H9 (cell line): Measurements from ENCODE around the gene VRK1. TPM values are rescaled to one million over a fixed set of nuclear protein-coding genes. Genes with fewer than 3 reads are reported as not detected.

Source experiments
- DNase-seq: peaks from one replicate; pipeline ENCODE4 v3.0.0-alpha.2; 2017
- H2AFZ ChIP-seq: one replicate; pipeline ENCODE4 v1.6.1; 2013; ENCODE audit warnings: mild to moderate bottlenecking, low read length, control low read depth, moderate library complexity
- H2AK5ac ChIP-seq: 2 replicates; pipeline ENCODE4 v1.6.1; 2013; ENCODE audit warnings: low read length, control low read depth, mixed read lengths; ENCODE audit not compliant: insufficient read length
- H2BK120ac ChIP-seq: one replicate; pipeline ENCODE4 v1.6.1; 2013; ENCODE audit warnings: low read depth, mild to moderate bottlenecking, low read length, control low read depth, inconsistent platforms; ENCODE audit not compliant: poor library complexity, severe bottlenecking
- H2BK12ac ChIP-seq: 2 replicates; pipeline ENCODE4 v1.6.1; 2013; ENCODE audit warnings: low read length, control low read depth, mixed read lengths, low read depth; ENCODE audit not compliant: insufficient read length
- H2BK15ac ChIP-seq: 2 replicates; pipeline ENCODE4 v1.6.1; 2013; ENCODE audit warnings: low read depth, low read length, control low read depth
- H2BK20ac ChIP-seq: one replicate; pipeline ENCODE4 v1.6.1; 2013; ENCODE audit warnings: low read depth, mild to moderate bottlenecking, low read length, control low read depth, inconsistent platforms; ENCODE audit not compliant: poor library complexity, severe bottlenecking
- H2BK5ac ChIP-seq: 2 replicates; pipeline ENCODE4 v1.6.1; 2013; ENCODE audit warnings: low read length, control low read depth, mixed read lengths; ENCODE audit not compliant: insufficient read length
- H3K14ac ChIP-seq: 2 replicates; pipeline ENCODE4 v1.6.1; 2013; ENCODE audit warnings: low read length, control low read depth; ENCODE audit not compliant: insufficient read depth
- H3K18ac ChIP-seq: 2 replicates; pipeline ENCODE4 v1.6.1; 2013; ENCODE audit warnings: low read depth, mild to moderate bottlenecking, mixed read lengths, low read length, control low read depth; ENCODE audit not compliant: insufficient read length
- H3K23ac ChIP-seq: 2 replicates; pipeline ENCODE4 v1.6.1; 2013; ENCODE audit warnings: low read length, control low read depth, mixed read lengths, low read depth; ENCODE audit not compliant: insufficient read length
- H3K23me2 ChIP-seq: 2 replicates; pipeline ENCODE4 v1.6.1; 2013; ENCODE audit warnings: low read depth, mild to moderate bottlenecking, mixed read lengths, low read length, control low read depth; ENCODE audit not compliant: insufficient read length, poor library complexity, severe bottlenecking
- H3K27ac ChIP-seq: 2 replicates; pipeline ENCODE4 v1.5.1; 2013; ENCODE audit warnings: low read length, control low read depth, mixed read lengths, low read depth; ENCODE audit not compliant: insufficient read length
- H3K27me3 ChIP-seq: 2 replicates; pipeline ENCODE4 v1.6.1; 2013; ENCODE audit warnings: low read length, control low read depth, inconsistent platforms; ENCODE audit not compliant: insufficient read depth
- H3K4ac ChIP-seq: 2 replicates; pipeline ENCODE4 v1.6.1; 2013; ENCODE audit warnings: low read depth, mild to moderate bottlenecking, control low read depth, inconsistent platforms, low read length, moderate library complexity
- H3K4me1 ChIP-seq: 2 replicates; pipeline ENCODE4 v1.6.1; 2013; ENCODE audit warnings: low read length, control low read depth, inconsistent platforms; ENCODE audit not compliant: insufficient read depth
- H3K4me2 ChIP-seq: 2 replicates; pipeline ENCODE4 v1.6.1; 2013; ENCODE audit warnings: low read length, control low read depth, mixed read lengths; ENCODE audit not compliant: insufficient read length, insufficient read depth
- H3K56ac ChIP-seq: 2 replicates; pipeline ENCODE4 v1.6.1; 2013; ENCODE audit warnings: low read depth, mild to moderate bottlenecking, mixed read lengths, low read length, control low read depth; ENCODE audit not compliant: insufficient read length
- H3K79me1 ChIP-seq: 2 replicates; pipeline ENCODE4 v1.6.1; 2013; ENCODE audit warnings: low read depth, mild to moderate bottlenecking, moderate library complexity, low read length, control low read depth, inconsistent platforms; ENCODE audit not compliant: insufficient read depth, poor library complexity, severe bottlenecking
- H3K79me2 ChIP-seq: 2 replicates; pipeline ENCODE4 v1.6.1; 2013; ENCODE audit warnings: low read length, control low read depth, inconsistent platforms; ENCODE audit not compliant: insufficient read depth
- H3K9ac ChIP-seq: 2 replicates; pipeline ENCODE4 v1.6.1; 2013; ENCODE audit warnings: low read length, control low read depth, mixed read lengths; ENCODE audit not compliant: insufficient read length; ENCODE audit errors: extremely low read depth
- H3K9me3 ChIP-seq: one replicate; pipeline ENCODE4 v1.6.1; 2013; ENCODE audit warnings: low read depth, low read length, inconsistent platforms; ENCODE audit not compliant: control insufficient read depth
- H3T11ph ChIP-seq: one replicate; pipeline ENCODE4 v1.6.1; 2013; ENCODE audit warnings: mild to moderate bottlenecking, low read length, control low read depth, inconsistent platforms
- H4K20me1 ChIP-seq: one replicate; pipeline ENCODE4 v1.6.1; 2013; ENCODE audit not compliant: control insufficient read depth, insufficient read length, insufficient read depth
- H4K5ac ChIP-seq: 2 replicates; pipeline ENCODE4 v1.6.1; 2013; ENCODE audit warnings: low read depth, mild to moderate bottlenecking, mixed read lengths, low read length, control low read depth; ENCODE audit not compliant: insufficient read length
- H4K8ac ChIP-seq: replicated peaks from 2 replicates; pipeline ENCODE4 v1.6.1; 2013; ENCODE audit warnings: low read length, control low read depth, mixed read lengths, low read depth; ENCODE audit not compliant: insufficient read length
- H4K91ac ChIP-seq: 2 replicates; pipeline ENCODE4 v1.6.1; 2013; ENCODE audit warnings: low read depth, mild to moderate bottlenecking, moderate library complexity, mixed read lengths, low read length, control low read depth; ENCODE audit not compliant: insufficient read length
- H3K27ac Mint-ChIP-seq, 3 experiments: 2 replicates in 2 of 3; 3 replicates in 1 of 3; pipeline ENCODE4 v1.8.0; 2020 to 2021; ENCODE audit warnings: mixed read lengths in 3 of 3, mild to moderate bottlenecking in 1 of 3, moderate library complexity in 1 of 3
- H3K27me3 Mint-ChIP-seq: 2 replicates; pipeline ENCODE4 v1.8.0; 2021; ENCODE audit warnings: low read depth, mild to moderate bottlenecking, moderate library complexity, mixed read lengths
- H3K36me3 Mint-ChIP-seq, 3 experiments: 2 replicates in 2 of 3; 3 replicates in 1 of 3; pipeline ENCODE4 v1.8.0; 2020 to 2021; ENCODE audit warnings: low read depth in 3 of 3, mixed read lengths in 3 of 3; ENCODE audit not compliant: insufficient read depth in 1 of 3
- H3K4me1 Mint-ChIP-seq, 2 experiments: 2 replicates each; pipeline ENCODE4 v1.8.0; 2020; ENCODE audit warnings: mixed read lengths in 2 of 2
- H3K4me3 Mint-ChIP-seq, 2 experiments: 2 replicates in 1 of 2; 3 replicates in 1 of 2; pipeline ENCODE4 v1.8.0; 2020 to 2021; ENCODE audit warnings: mild to moderate bottlenecking in 2 of 2, mixed read lengths in 2 of 2, moderate library complexity in 1 of 2
- H3K9me3 Mint-ChIP-seq, 2 experiments: 2 replicates in 1 of 2; 3 replicates in 1 of 2; pipeline ENCODE4 v1.8.0; 2020; ENCODE audit warnings: mild to moderate bottlenecking in 2 of 2, mixed read lengths in 2 of 2, moderate library complexity in 1 of 2
- whole genome bisulfite sequencing: extraction: QIAGEN DNeasy Blood & Tissue Kit; methylation state at CpG from one replicate; pipeline ENCODE4 v1.1.7; 2013; ENCODE audit warnings: missing lambda C conversion rate, low lambda C conversion rate, mixed read lengths; ENCODE audit not compliant: insufficient read length; ENCODE audit errors: extremely low coverage; 5-methylcytosine and 5-hydroxymethylcytosine counted together
- total RNA-seq: library from RNA; stranded (reverse); gene quantifications from 2 replicates; pipeline ENCODE4 v1.2.1, GENCODE V29; 2021
- TF ChIP-seq, protein P1 (sequence below): fragments of 200-600 bp; sonication (generic); conservative IDR thresholded peaks from 3 replicates; pipeline ENCODE4 v1.8.0; 2021; ENCODE audit warnings: antibody characterized with exemption, mild to moderate bottlenecking

VRK1 gene
- total RNA-seq, 1 experiment from 2014 or later, result 55.7 TPM

DNA sequence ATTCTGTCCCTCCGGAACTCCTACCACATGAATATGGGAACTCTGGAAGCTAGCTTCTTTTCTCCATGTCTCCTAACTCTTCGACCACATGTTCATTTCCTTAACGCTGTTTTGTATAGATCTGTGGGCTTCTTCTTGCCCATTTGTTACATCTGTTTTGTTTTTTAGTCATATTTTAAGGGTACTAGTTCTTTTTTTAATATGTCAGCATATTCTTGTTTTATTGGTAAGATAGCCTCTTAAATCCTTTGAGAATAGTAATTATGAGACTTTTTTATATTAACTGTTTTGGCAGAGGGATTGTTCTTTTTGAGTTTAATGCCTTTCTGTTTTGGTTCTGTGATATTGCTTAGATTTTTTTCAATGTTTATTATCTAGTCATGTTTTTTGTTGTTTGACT is 70.5 kb downstream of the VRK1 start:
- Histone ChIP-seq H3K4me1 (no peaks in the 10 kb centered on the region; the same call in none of the 2 replicates), H4K5ac (no peak overlapping the region), H2AFZ (no peak overlapping the region), H3K27me3 (no peaks in the 10 kb centered on the region), H4K8ac (no peak overlapping the region), H3K18ac (no peak overlapping the region), H2BK20ac (no peak overlapping the region), H3K14ac (no peak overlapping the region), H3K23me2 (no peaks in the 10 kb centered on the region), H3K79me2 (no peaks in the 10 kb centered on the region), H2BK5ac (no peak overlapping the region), H3K56ac (no peak overlapping the region), H3K9ac (no peak overlapping the region), H2AK5ac (no peak overlapping the region), H3K27ac (no peak overlapping the region), H3T11ph (no peak overlapping the region), H3K9me3 (no peaks in the 10 kb centered on the region), H3K4me2 (no peak overlapping the region), H3K79me1 (no peaks in the 10 kb centered on the region), H2BK15ac (no peak overlapping the region), H2BK12ac (no peak overlapping the region), H3K4ac (no peak overlapping the region), H4K91ac (no peak overlapping the region), H4K20me1 (no peaks in the 10 kb centered on the region), H3K23ac (no peak overlapping the region), H2BK120ac (no peak overlapping the region)
- peaks cover 2 to 7% of the 10 kb centered on the region in 2 experiments; a peak in 3 of 5 replicates for H3K9me3 Mint-ChIP-seq
- peaks cover 16 to 17% (median 17%) of the 10 kb centered on the region in 3 experiments for H3K36me3 Mint-ChIP-seq
- WGBS, result no CpG with 5 or more reads among the region's 3 CpGs
- H3K27me3 Mint-ChIP-seq, result no peaks in the 10 kb centered on the region
- TF ChIP-seq, protein P1, sequence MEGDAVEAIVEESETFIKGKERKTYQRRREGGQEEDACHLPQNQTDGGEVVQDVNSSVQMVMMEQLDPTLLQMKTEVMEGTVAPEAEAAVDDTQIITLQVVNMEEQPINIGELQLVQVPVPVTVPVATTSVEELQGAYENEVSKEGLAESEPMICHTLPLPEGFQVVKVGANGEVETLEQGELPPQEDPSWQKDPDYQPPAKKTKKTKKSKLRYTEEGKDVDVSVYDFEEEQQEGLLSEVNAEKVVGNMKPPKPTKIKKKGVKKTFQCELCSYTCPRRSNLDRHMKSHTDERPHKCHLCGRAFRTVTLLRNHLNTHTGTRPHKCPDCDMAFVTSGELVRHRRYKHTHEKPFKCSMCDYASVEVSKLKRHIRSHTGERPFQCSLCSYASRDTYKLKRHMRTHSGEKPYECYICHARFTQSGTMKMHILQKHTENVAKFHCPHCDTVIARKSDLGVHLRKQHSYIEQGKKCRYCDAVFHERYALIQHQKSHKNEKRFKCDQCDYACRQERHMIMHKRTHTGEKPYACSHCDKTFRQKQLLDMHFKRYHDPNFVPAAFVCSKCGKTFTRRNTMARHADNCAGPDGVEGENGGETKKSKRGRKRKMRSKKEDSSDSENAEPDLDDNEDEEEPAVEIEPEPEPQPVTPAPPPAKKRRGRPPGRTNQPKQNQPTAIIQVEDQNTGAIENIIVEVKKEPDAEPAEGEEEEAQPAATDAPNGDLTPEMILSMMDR, result no peak
- DNase-seq, result no peak
- peaks cover 22 to 35% of the 10 kb centered on the region in 2 experiments for H3K4me1 Mint-ChIP-seq
- peak overlapping the region in 1 of 3 experiments; percentile 76; a peak in 3 of 7 replicates for H3K27ac Mint-ChIP-seq
- H3K4me3 Mint-ChIP-seq, result no peak overlapping the region
